Measurements from ENCODE around the gene VAC14. TPM values are rescaled to one million over a fixed set of nuclear protein-coding genes. Genes with fewer than 3 reads are reported as not detected.

Gene VAC14
- total RNA-seq, 2 experiments from 2014 or later: 23.0 to 23.6 TPM

GRCh38 chr16:70712359-70712758, 88.6 kb downstream of the VAC14 start:
- no peak for TF ChIP-seq CTCF (IDR thresholded peaks at IDR 0.05)
- H3K4me1 Mint-ChIP-seq (ENCODE audit: low read depth): peaks cover 4% of the 10 kb centered on the region
- DNase-seq (no peak), ATAC-seq (ENCODE audit: poor library complexity) (no peak)
- no peaks in the 10 kb centered on the region for H3K9me3 ChIP-seq (ENCODE audit: control insufficient read depth in 1 of 2, insufficient read depth in 1 of 2, low read length in 2 of 2)
- intact Hi-C loops (cut with DNase I, micrococcal nuclease): no loop called here
- no peak overlapping the region for H3K27ac ChIP-seq (ENCODE audit: low read depth in 1 of 2, low read length in 2 of 2)
- H3K36me3 ChIP-seq (ENCODE audit: insufficient read depth, low read length): peaks cover 16% of the 10 kb centered on the region
- no peak overlapping the region for H3K4me3 ChIP-seq (ENCODE audit: low read length)
- H3K27me3 ChIP-seq (ENCODE audit: control insufficient read depth in 1 of 2, insufficient read depth in 2 of 2, low read length in 2 of 2): no peaks in the 10 kb centered on the region
- no peaks in the 10 kb centered on the region for H3K27me3 Mint-ChIP-seq
- no peaks in the 10 kb centered on the region for H3K9me3 Mint-ChIP-seq
- ChIA-PET CTCF (no interaction called here), POLR2A (no interaction called here)
- H3K4me3 Mint-ChIP-seq: no peak overlapping the region
- H3K27ac Mint-ChIP-seq: no peak overlapping the region
- peaks cover 16% of the 10 kb centered on the region for H3K36me3 Mint-ChIP-seq (ENCODE audit: low read depth)
- no peaks in the 10 kb centered on the region for H3K4me1 ChIP-seq (ENCODE audit: insufficient read depth, low read length)

GRCh38 chr16:70711211-70712031, 89.5 kb downstream of the VAC14 start:
- no peak for ATAC-seq (ENCODE audit: poor library complexity)
- H3K4me1 ChIP-seq (ENCODE audit: insufficient read depth, low read length): no peaks in the 10 kb centered on the region
- CTCF ChIA-PET: no interaction called here
- H3K9me3 Mint-ChIP-seq: no peaks in the 10 kb centered on the region
- TF ChIP-seq CTCF (IDR thresholded peaks at IDR 0.05): no peak
- no peaks in the 10 kb centered on the region for H3K27me3 ChIP-seq (ENCODE audit: control insufficient read depth in 1 of 2, insufficient read depth in 2 of 2, low read length in 2 of 2)
- no peak overlapping the region for H3K27ac Mint-ChIP-seq
- H3K36me3 ChIP-seq (ENCODE audit: insufficient read depth, low read length): peaks cover 14% of the 10 kb centered on the region
- peaks cover 16% of the 10 kb centered on the region for H3K36me3 Mint-ChIP-seq (ENCODE audit: low read depth)
- POLR2A ChIA-PET: no interaction called here
- no peaks in the 10 kb centered on the region for H3K27me3 Mint-ChIP-seq
- no peaks in the 10 kb centered on the region for H3K9me3 ChIP-seq (ENCODE audit: control insufficient read depth in 1 of 2, insufficient read depth in 1 of 2, low read length in 2 of 2)
- intact Hi-C loops (cut with DNase I, micrococcal nuclease): no loop called here
- no peak overlapping the region for H3K4me3 ChIP-seq (ENCODE audit: low read length)
- no peak for DNase-seq
- H3K27ac ChIP-seq (ENCODE audit: low read depth in 1 of 2, low read length in 2 of 2): no peak overlapping the region
- peaks cover 4% of the 10 kb centered on the region for H3K4me1 Mint-ChIP-seq (ENCODE audit: low read depth)
- H3K4me3 Mint-ChIP-seq: no peak overlapping the region

GRCh38 chr16:70710422-70711210, 90.3 kb downstream of the VAC14 start:
- ATAC-seq (ENCODE audit: poor library complexity) (no peak), DNase-seq (no peak)
- no peak overlapping the region for H3K27ac ChIP-seq (ENCODE audit: low read depth in 1 of 2, low read length in 2 of 2)
- no peaks in the 10 kb centered on the region for H3K9me3 Mint-ChIP-seq
- no peaks in the 10 kb centered on the region for H3K27me3 Mint-ChIP-seq
- H3K4me3 ChIP-seq (ENCODE audit: low read length): no peak overlapping the region
- peaks cover 14% of the 10 kb centered on the region for H3K36me3 ChIP-seq (ENCODE audit: insufficient read depth, low read length)
- no peak overlapping the region for H3K27ac Mint-ChIP-seq
- no peaks in the 10 kb centered on the region for H3K27me3 ChIP-seq (ENCODE audit: control insufficient read depth in 1 of 2, insufficient read depth in 2 of 2, low read length in 2 of 2)
- peaks cover 4% of the 10 kb centered on the region for H3K4me1 Mint-ChIP-seq (ENCODE audit: low read depth)
- CTCF ChIA-PET: no interaction called here
- TF ChIP-seq CTCF (IDR thresholded peaks at IDR 0.05): no peak
- H3K4me1 ChIP-seq (ENCODE audit: insufficient read depth, low read length): no peaks in the 10 kb centered on the region
- intact Hi-C loops (cut with DNase I, micrococcal nuclease): no loop called here
- no peak overlapping the region for H3K4me3 Mint-ChIP-seq
- peaks cover 16% of the 10 kb centered on the region for H3K36me3 Mint-ChIP-seq (ENCODE audit: low read depth)
- H3K9me3 ChIP-seq (ENCODE audit: control insufficient read depth in 1 of 2, insufficient read depth in 1 of 2, low read length in 2 of 2): no peaks in the 10 kb centered on the region
- POLR2A ChIA-PET: no interaction called here

Measured in CD4-positive, alpha-beta T cell (primary cell).